ENCODE results near the gene RANBP17.

The RANBP17 gene

GRCh38 chr5:171010816-171011215 lies 149.0 kb downstream of the RANBP17 start:
- Histone ChIP-seq H3K4me3 (ENCODE audit: low read length) (no peak overlapping the region), H3K79me2 (ENCODE audit: low read length) (no peaks in the 10 kb centered on the region), H2AFZ (ENCODE audit: low read depth, low read length) (no peak overlapping the region), H3K9ac (ENCODE audit: low read length) (no peak overlapping the region), H3K36me3 (replicated peaks; ENCODE audit: low read depth, low read length) (no peaks in the 10 kb centered on the region), H3K4me2 (ENCODE audit: low read length) (no peak overlapping the region), H3K27ac (ENCODE audit: low read length) (no peak overlapping the region), H3K9me3 (ENCODE audit: insufficient read depth, low read length) (no peaks in the 10 kb centered on the region), H3K27me3 (ENCODE audit: low read depth, low read length) (peaks cover 16% of the 10 kb centered on the region; the same call in 1 of the 2 replicates), H4K20me1 (ENCODE audit: insufficient read depth, low read length) (no peaks in the 10 kb centered on the region), H3K4me1 (ENCODE audit: low read length) (peaks cover 5% of the 10 kb centered on the region; the same call in 1 of the 2 replicates)
- TF ChIP-seq CTCF (IDR thresholded peaks at IDR 0.05; ENCODE audit: low read depth, low read length) (no peak), EZH2phosphoT487 (IDR thresholded peaks at IDR 0.05; ENCODE audit: low read depth) (no peak)

GRCh38 chr5:171023508-171023907 lies 161.7 kb downstream of the RANBP17 start:
- Histone ChIP-seq H3K79me2 (ENCODE audit: low read length) (no peaks in the 10 kb centered on the region), H3K27ac (ENCODE audit: low read length) (no peak overlapping the region), H3K4me1 (ENCODE audit: low read length) (no peaks in the 10 kb centered on the region), H3K4me3 (ENCODE audit: low read length) (no peak overlapping the region), H3K4me2 (ENCODE audit: low read length) (no peak overlapping the region), H3K27me3 (ENCODE audit: low read depth, low read length) (0 out of 2 replicates have a peak, but pooled peaks cover under 1% of the 10 kb centered on the region), H3K9me3 (ENCODE audit: insufficient read depth, low read length) (no peaks in the 10 kb centered on the region), H3K9ac (ENCODE audit: low read length) (no peak overlapping the region), H2AFZ (ENCODE audit: low read depth, low read length) (no peak overlapping the region), H3K36me3 (replicated peaks; ENCODE audit: low read depth, low read length) (no peaks in the 10 kb centered on the region), H4K20me1 (ENCODE audit: insufficient read depth, low read length) (no peaks in the 10 kb centered on the region)
- TF ChIP-seq CTCF (IDR thresholded peaks at IDR 0.05; ENCODE audit: low read depth, low read length) (no peak), EZH2phosphoT487 (IDR thresholded peaks at IDR 0.05; ENCODE audit: low read depth) (no peak)

- H3K36me3 ChIP-seq (replicated peaks; ENCODE audit: low read depth, low read length) = no peaks in the 10 kb centered on the region
- no peaks in the 10 kb centered on the region for H3K79me2 ChIP-seq (ENCODE audit: low read length)
- no peak for TF ChIP-seq CTCF (IDR thresholded peaks at IDR 0.05; ENCODE audit: low read depth, low read length)
- TF ChIP-seq EZH2phosphoT487 (IDR thresholded peaks at IDR 0.05; ENCODE audit: low read depth) = no peak
- no peak overlapping the region for H3K4me3 ChIP-seq (ENCODE audit: low read length)
- peaks cover 6% of the 10 kb centered on the region; the same call in 1 of the 2 replicates for H3K27me3 ChIP-seq (ENCODE audit: low read depth, low read length)
- no peaks in the 10 kb centered on the region for H3K9me3 ChIP-seq (ENCODE audit: insufficient read depth, low read length)
- no peak overlapping the region for H3K27ac ChIP-seq (ENCODE audit: low read length)
- H2AFZ ChIP-seq (ENCODE audit: low read depth, low read length) = no peak overlapping the region
- no peak overlapping the region for H3K4me2 ChIP-seq (ENCODE audit: low read length)
- H3K4me1 ChIP-seq (ENCODE audit: low read length) = no peaks in the 10 kb centered on the region
- H4K20me1 ChIP-seq (ENCODE audit: insufficient read depth, low read length) = no peaks in the 10 kb centered on the region
- no peak overlapping the region for H3K9ac ChIP-seq (ENCODE audit: low read length)
Observed at GRCh38 chr5:171024084-171024483, 162.3 kb downstream of the RANBP17 start.

GRCh38 chr5:171029401-171029800 lies 167.6 kb downstream of the RANBP17 start:
- Histone ChIP-seq H4K20me1 (ENCODE audit: insufficient read depth, low read length) (no peaks in the 10 kb centered on the region), H3K9me3 (ENCODE audit: insufficient read depth, low read length) (no peaks in the 10 kb centered on the region), H3K4me2 (ENCODE audit: low read length) (no peak overlapping the region), H3K27me3 (ENCODE audit: low read depth, low read length) (peaks cover 6% of the 10 kb centered on the region), H3K27ac (ENCODE audit: low read length) (no peak overlapping the region), H3K4me3 (ENCODE audit: low read length) (no peak overlapping the region), H3K4me1 (ENCODE audit: low read length) (no peaks in the 10 kb centered on the region), H3K79me2 (ENCODE audit: low read length) (no peaks in the 10 kb centered on the region), H2AFZ (ENCODE audit: low read depth, low read length) (no peak overlapping the region), H3K9ac (ENCODE audit: low read length) (no peak overlapping the region), H3K36me3 (replicated peaks; ENCODE audit: low read depth, low read length) (no peaks in the 10 kb centered on the region)
- TF ChIP-seq CTCF (IDR thresholded peaks at IDR 0.05; ENCODE audit: low read depth, low read length) (no peak), EZH2phosphoT487 (IDR thresholded peaks at IDR 0.05; ENCODE audit: low read depth) (no peak)

Data from OCI-LY3 (cell line).